ENCODE results near the gene ARFIP1.

The ARFIP1 gene

DNA sequence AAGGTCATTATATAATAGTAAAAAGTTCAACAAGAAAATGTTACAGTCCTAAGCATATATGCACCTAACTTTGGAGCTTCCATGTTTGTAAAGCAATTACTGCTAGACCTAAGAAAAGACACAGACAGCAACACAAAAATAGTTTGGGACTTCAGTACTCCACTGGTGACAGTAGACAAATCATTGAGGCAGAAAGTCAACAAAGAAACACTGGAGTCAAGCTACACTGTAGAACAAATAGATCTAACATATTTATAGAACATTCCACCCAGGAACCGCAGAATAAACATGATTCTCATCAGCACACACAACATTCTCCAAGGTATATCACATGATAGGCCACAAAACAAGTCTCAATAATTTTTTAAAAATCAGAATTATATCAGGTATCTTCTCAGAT is 42.6 kb downstream of the ARFIP1 start:
- DNase-seq: no peak
- H3K36me3 ChIP-seq (ENCODE audit: control insufficient read depth, insufficient read depth, low read length): no peaks in the 10 kb centered on the region
- H2BK120ac ChIP-seq (ENCODE audit: low read depth, low read length): no peak overlapping the region
- H3K56ac ChIP-seq (ENCODE audit: low read length): no peak overlapping the region
- H2BK15ac ChIP-seq (replicated peaks; ENCODE audit: low read depth): no peak overlapping the region
- H3K27me3 ChIP-seq (ENCODE audit: insufficient read depth, low read length, poor library complexity): no peaks in the 10 kb centered on the region
- no peak overlapping the region for H3K4me3 ChIP-seq (ENCODE audit: low read length)
- H3K4ac ChIP-seq (ENCODE audit: low read depth, low read length): no peak overlapping the region
- peaks cover 5% of the 10 kb centered on the region for H3K79me1 ChIP-seq (ENCODE audit: low read length)
- H3K9ac ChIP-seq (ENCODE audit: low read length): no peak overlapping the region
- no peaks in the 10 kb centered on the region for H3K79me2 ChIP-seq (ENCODE audit: control insufficient read depth, insufficient read depth, low read length)
- no peak overlapping the region for H3K27ac ChIP-seq (ENCODE audit: low read depth, low read length)
- WGBS (ENCODE audit: extremely low coverage, insufficient coverage, low lambda C conversion rate): no CpG with 5 or more reads among the region's 1 CpG
- H2BK5ac ChIP-seq (ENCODE audit: low read length): no peak overlapping the region
- no peak overlapping the region for H3K18ac ChIP-seq (ENCODE audit: low read length)
- H2AK5ac ChIP-seq (ENCODE audit: low read length): no peak overlapping the region
- H3K4me1 ChIP-seq (ENCODE audit: control insufficient read depth, low read depth, low read length): no peaks in the 10 kb centered on the region
- H3K4me2 ChIP-seq (ENCODE audit: low read length): no peak overlapping the region
- no peak overlapping the region for H4K8ac ChIP-seq (ENCODE audit: low read depth, low read length)
- no peak overlapping the region for H3K23ac ChIP-seq (ENCODE audit: low read length)
- H4K5ac ChIP-seq (ENCODE audit: low read length): no peak overlapping the region

DNA sequence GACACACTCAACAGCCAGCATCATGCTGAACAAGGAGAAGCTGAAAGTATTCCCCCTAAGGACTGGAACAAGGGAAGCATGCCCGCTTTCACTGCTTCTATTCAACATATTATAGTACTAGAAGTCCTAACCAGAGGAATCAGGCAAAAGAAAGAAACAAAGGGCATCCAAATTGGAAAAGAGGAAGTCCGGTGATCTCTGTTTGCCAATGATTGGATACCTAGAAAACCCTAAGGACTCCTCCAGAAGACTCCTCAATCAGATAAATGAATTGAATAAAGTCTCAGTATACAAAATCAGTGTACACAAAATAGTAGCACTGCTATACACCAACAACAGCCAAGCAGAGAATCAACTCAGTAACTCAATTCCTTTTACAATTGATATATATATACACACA is 44.8 kb downstream of the ARFIP1 start:
- no peak overlapping the region for H3K4ac ChIP-seq (ENCODE audit: low read depth, low read length)
- no peaks in the 10 kb centered on the region for H3K79me2 ChIP-seq (ENCODE audit: control insufficient read depth, insufficient read depth, low read length)
- H3K4me2 ChIP-seq (ENCODE audit: low read length): no peak overlapping the region
- H3K4me1 ChIP-seq (ENCODE audit: control insufficient read depth, low read depth, low read length): no peaks in the 10 kb centered on the region
- WGBS (ENCODE audit: extremely low coverage, insufficient coverage, low lambda C conversion rate): no CpG with 5 or more reads among the region's 2 CpGs
- H3K4me3 ChIP-seq (ENCODE audit: low read length): no peak overlapping the region
- H4K8ac ChIP-seq (ENCODE audit: low read depth, low read length): no peak overlapping the region
- H3K27me3 ChIP-seq (ENCODE audit: insufficient read depth, low read length, poor library complexity): no peaks in the 10 kb centered on the region
- no peak overlapping the region for H3K23ac ChIP-seq (ENCODE audit: low read length)
- H3K56ac ChIP-seq (ENCODE audit: low read length): no peak overlapping the region
- no peaks in the 10 kb centered on the region for H3K36me3 ChIP-seq (ENCODE audit: control insufficient read depth, insufficient read depth, low read length)
- no peak overlapping the region for H3K18ac ChIP-seq (ENCODE audit: low read length)
- H3K27ac ChIP-seq (ENCODE audit: low read depth, low read length): no peak overlapping the region
- no peak overlapping the region for H2BK120ac ChIP-seq (ENCODE audit: low read depth, low read length)
- H3K9ac ChIP-seq (ENCODE audit: low read length): no peak overlapping the region
- no peaks in the 10 kb centered on the region for H3K79me1 ChIP-seq (ENCODE audit: low read length)
- no peak overlapping the region for H2BK15ac ChIP-seq (replicated peaks; ENCODE audit: low read depth)
- H4K5ac ChIP-seq (ENCODE audit: low read length): no peak overlapping the region
- no peak for DNase-seq
- H2BK5ac ChIP-seq (ENCODE audit: low read length): no peak overlapping the region
- no peak overlapping the region for H2AK5ac ChIP-seq (ENCODE audit: low read length)

DNA sequence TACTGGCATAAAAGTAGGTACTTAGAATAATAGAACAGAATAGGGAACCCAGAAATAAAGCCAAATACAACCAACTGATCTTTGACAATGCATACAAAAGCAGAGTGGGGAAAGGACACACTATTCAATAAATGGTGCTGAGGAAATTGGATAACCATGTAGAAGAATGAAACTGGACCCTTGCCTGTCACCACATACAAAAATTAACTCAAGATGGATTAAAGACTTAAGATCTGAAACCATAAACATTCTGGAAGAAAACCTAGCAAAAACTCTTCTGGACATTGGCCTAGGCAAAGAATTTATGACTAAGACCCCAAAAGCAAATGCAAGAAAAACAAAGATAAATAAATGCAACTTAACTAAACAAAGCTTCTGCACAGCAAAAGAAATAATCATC is 45.6 kb downstream of the ARFIP1 start:
- H3K18ac ChIP-seq (ENCODE audit: low read length): no peak overlapping the region
- H3K23ac ChIP-seq (ENCODE audit: low read length): no peak overlapping the region
- no peak overlapping the region for H4K8ac ChIP-seq (ENCODE audit: low read depth, low read length)
- H3K56ac ChIP-seq (ENCODE audit: low read length): no peak overlapping the region
- no peak overlapping the region for H3K27ac ChIP-seq (ENCODE audit: low read depth, low read length)
- H3K27me3 ChIP-seq (ENCODE audit: insufficient read depth, low read length, poor library complexity): no peaks in the 10 kb centered on the region
- H2BK15ac ChIP-seq (replicated peaks; ENCODE audit: low read depth): no peak overlapping the region
- no peaks in the 10 kb centered on the region for H3K79me1 ChIP-seq (ENCODE audit: low read length)
- H2AK5ac ChIP-seq (ENCODE audit: low read length): no peak overlapping the region
- H3K79me2 ChIP-seq (ENCODE audit: control insufficient read depth, insufficient read depth, low read length): no peaks in the 10 kb centered on the region
- no peak overlapping the region for H3K9ac ChIP-seq (ENCODE audit: low read length)
- no peak overlapping the region for H2BK5ac ChIP-seq (ENCODE audit: low read length)
- H4K5ac ChIP-seq (ENCODE audit: low read length): no peak overlapping the region
- no peaks in the 10 kb centered on the region for H3K4me1 ChIP-seq (ENCODE audit: control insufficient read depth, low read depth, low read length)
- no peaks in the 10 kb centered on the region for H3K36me3 ChIP-seq (ENCODE audit: control insufficient read depth, insufficient read depth, low read length)
- H3K4ac ChIP-seq (ENCODE audit: low read depth, low read length): no peak overlapping the region
- H3K4me2 ChIP-seq (ENCODE audit: low read length): no peak overlapping the region
- H2BK120ac ChIP-seq (ENCODE audit: low read depth, low read length): no peak overlapping the region
- H3K4me3 ChIP-seq (ENCODE audit: low read length): no peak overlapping the region
- no peak for DNase-seq

DNA sequence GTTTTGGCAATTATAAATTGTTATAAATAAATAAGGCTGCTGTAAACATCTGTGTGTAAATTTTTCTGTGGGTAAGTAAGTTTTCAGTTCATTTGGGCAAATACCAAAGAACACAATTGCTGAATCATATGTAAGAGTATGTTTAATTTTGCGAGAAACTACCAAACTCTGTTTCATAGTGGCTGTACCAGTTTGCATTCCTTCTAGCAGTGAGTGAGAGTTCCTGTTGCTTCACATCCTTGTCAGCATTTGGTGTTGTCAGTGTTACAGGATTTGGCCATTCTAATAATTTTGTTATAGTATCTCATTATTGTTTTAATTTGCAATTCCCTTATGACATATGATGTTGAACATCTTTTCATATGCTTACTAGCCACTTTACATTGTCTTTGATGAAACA is 48.4 kb downstream of the ARFIP1 start:
- H2BK15ac ChIP-seq (replicated peaks; ENCODE audit: low read depth): no peak overlapping the region
- no peaks in the 10 kb centered on the region for H3K4me1 ChIP-seq (ENCODE audit: control insufficient read depth, low read depth, low read length)
- H2BK5ac ChIP-seq (ENCODE audit: low read length): no peak overlapping the region
- H3K18ac ChIP-seq (ENCODE audit: low read length): no peak overlapping the region
- H2AK5ac ChIP-seq (ENCODE audit: low read length): no peak overlapping the region
- H3K79me1 ChIP-seq (ENCODE audit: low read length): peaks cover 1% of the 10 kb centered on the region
- H4K8ac ChIP-seq (ENCODE audit: low read depth, low read length): no peak overlapping the region
- H3K23ac ChIP-seq (ENCODE audit: low read length): no peak overlapping the region
- no peak overlapping the region for H3K4me3 ChIP-seq (ENCODE audit: low read length)
- H3K27me3 ChIP-seq (ENCODE audit: insufficient read depth, low read length, poor library complexity): no peaks in the 10 kb centered on the region
- H3K9ac ChIP-seq (ENCODE audit: low read length): no peak overlapping the region
- no peaks in the 10 kb centered on the region for H3K79me2 ChIP-seq (ENCODE audit: control insufficient read depth, insufficient read depth, low read length)
- WGBS (ENCODE audit: extremely low coverage, insufficient coverage, low lambda C conversion rate): no CpG with 5 or more reads among the region's 1 CpG
- H4K5ac ChIP-seq (ENCODE audit: low read length): no peak overlapping the region
- H3K4me2 ChIP-seq (ENCODE audit: low read length): no peak overlapping the region
- H2BK120ac ChIP-seq (ENCODE audit: low read depth, low read length): no peak overlapping the region
- H3K27ac ChIP-seq (ENCODE audit: low read depth, low read length): no peak overlapping the region
- H3K56ac ChIP-seq (ENCODE audit: low read length): no peak overlapping the region
- H3K36me3 ChIP-seq (ENCODE audit: control insufficient read depth, insufficient read depth, low read length): no peaks in the 10 kb centered on the region
- no peak for DNase-seq
- no peak overlapping the region for H3K4ac ChIP-seq (ENCODE audit: low read depth, low read length)

DNA sequence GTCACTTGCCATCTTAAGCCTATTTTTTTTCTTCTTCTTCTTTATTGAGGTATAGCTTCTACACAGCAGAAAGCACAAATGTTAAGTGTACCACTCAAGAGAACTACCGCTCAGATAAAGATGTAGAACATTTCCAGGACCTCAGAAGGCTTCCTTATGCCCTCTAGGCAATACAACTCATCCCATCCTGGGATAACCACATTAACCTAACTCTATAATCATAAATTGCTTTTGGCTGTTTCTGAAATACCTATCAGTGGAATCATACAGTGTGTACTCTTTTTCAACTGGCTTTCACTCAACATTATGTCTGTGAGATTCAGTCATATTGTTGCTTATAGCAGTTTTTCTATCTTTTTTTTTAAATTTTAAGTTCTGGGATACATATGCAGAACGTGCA is 51.7 kb downstream of the ARFIP1 start:
- no CpG with 5 or more reads among the region's 2 CpGs for WGBS (ENCODE audit: extremely low coverage, insufficient coverage, low lambda C conversion rate)
- H3K4me3 ChIP-seq (ENCODE audit: low read length): no peak overlapping the region
- no peak overlapping the region for H2BK120ac ChIP-seq (ENCODE audit: low read depth, low read length)
- H4K5ac ChIP-seq (ENCODE audit: low read length): no peak overlapping the region
- peaks cover 3% of the 10 kb centered on the region for H3K79me1 ChIP-seq (ENCODE audit: low read length)
- H3K9ac ChIP-seq (ENCODE audit: low read length): no peak overlapping the region
- H3K4ac ChIP-seq (ENCODE audit: low read depth, low read length): no peak overlapping the region
- no peak overlapping the region for H4K8ac ChIP-seq (ENCODE audit: low read depth, low read length)
- H3K56ac ChIP-seq (ENCODE audit: low read length): no peak overlapping the region
- H2AK5ac ChIP-seq (ENCODE audit: low read length): no peak overlapping the region
- H3K4me2 ChIP-seq (ENCODE audit: low read length): no peak overlapping the region
- H3K27ac ChIP-seq (ENCODE audit: low read depth, low read length): no peak overlapping the region
- no peaks in the 10 kb centered on the region for H3K36me3 ChIP-seq (ENCODE audit: control insufficient read depth, insufficient read depth, low read length)
- H3K79me2 ChIP-seq (ENCODE audit: control insufficient read depth, insufficient read depth, low read length): no peaks in the 10 kb centered on the region
- H2BK15ac ChIP-seq (replicated peaks; ENCODE audit: low read depth): no peak overlapping the region
- no peaks in the 10 kb centered on the region for H3K4me1 ChIP-seq (ENCODE audit: control insufficient read depth, low read depth, low read length)
- no peak overlapping the region for H2BK5ac ChIP-seq (ENCODE audit: low read length)
- no peak overlapping the region for H3K23ac ChIP-seq (ENCODE audit: low read length)
- DNase-seq: no peak
- H3K18ac ChIP-seq (ENCODE audit: low read length): no peak overlapping the region
- H3K27me3 ChIP-seq (ENCODE audit: insufficient read depth, low read length, poor library complexity): no peaks in the 10 kb centered on the region

DNA sequence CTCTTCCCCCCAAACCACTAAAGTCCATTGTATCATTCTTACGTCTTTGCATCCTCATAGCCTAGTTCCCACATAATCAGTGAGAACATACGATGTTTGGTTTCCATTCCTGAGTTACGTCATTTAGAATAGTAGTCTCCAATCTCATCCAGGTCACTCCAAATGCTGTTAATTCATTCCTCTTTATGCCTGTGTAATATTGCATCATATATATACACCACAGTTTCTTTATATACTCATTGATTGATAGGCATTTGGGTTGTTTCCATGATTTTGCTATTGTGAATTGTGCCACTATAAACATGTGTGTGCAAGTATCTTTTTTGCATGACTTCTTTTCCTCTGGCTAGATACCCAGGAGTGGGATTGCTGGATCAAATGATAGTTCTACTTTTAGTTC is 57.2 kb downstream of the ARFIP1 start:
- H3K27ac ChIP-seq (ENCODE audit: low read depth, low read length): no peak overlapping the region
- H3K79me2 ChIP-seq (ENCODE audit: control insufficient read depth, insufficient read depth, low read length): no peaks in the 10 kb centered on the region

More for the DNA sequence above, 57.2 kb downstream of the ARFIP1 start:
- no peak overlapping the region for H4K5ac ChIP-seq (ENCODE audit: low read length)
- H3K27me3 ChIP-seq (ENCODE audit: insufficient read depth, low read length, poor library complexity): no peaks in the 10 kb centered on the region
- no peak overlapping the region for H2BK120ac ChIP-seq (ENCODE audit: low read depth, low read length)
- H3K4me2 ChIP-seq (ENCODE audit: low read length): no peak overlapping the region
- WGBS (ENCODE audit: extremely low coverage, insufficient coverage, low lambda C conversion rate): no CpG with 5 or more reads among the region's 3 CpGs
- H3K4me3 ChIP-seq (ENCODE audit: low read length): no peak overlapping the region
- H3K56ac ChIP-seq (ENCODE audit: low read length): no peak overlapping the region
- no peak overlapping the region for H2AK5ac ChIP-seq (ENCODE audit: low read length)
- no peaks in the 10 kb centered on the region for H3K4me1 ChIP-seq (ENCODE audit: control insufficient read depth, low read depth, low read length)
- H2BK5ac ChIP-seq (ENCODE audit: low read length): no peak overlapping the region
- H4K8ac ChIP-seq (ENCODE audit: low read depth, low read length): no peak overlapping the region
- H3K18ac ChIP-seq (ENCODE audit: low read length): no peak overlapping the region
- H3K79me1 ChIP-seq (ENCODE audit: low read length): peaks cover 2% of the 10 kb centered on the region
- no peak overlapping the region for H2BK15ac ChIP-seq (replicated peaks; ENCODE audit: low read depth)
- H3K9ac ChIP-seq (ENCODE audit: low read length): no peak overlapping the region
- DNase-seq: no peak
- no peaks in the 10 kb centered on the region for H3K36me3 ChIP-seq (ENCODE audit: control insufficient read depth, insufficient read depth, low read length)
- no peak overlapping the region for H3K23ac ChIP-seq (ENCODE audit: low read length)
- no peak overlapping the region for H3K4ac ChIP-seq (ENCODE audit: low read depth, low read length)
